Duodenal mucosa (tissue), 2 donors: ENCODE results near the gene CARMIL3.

Experiments
- H3K27ac ChIP-seq: one replicate; pipeline ENCODE4 v1.7.0; 2013; ENCODE audit warnings: low read depth, low read length
- H3K27me3 ChIP-seq, 2 donors: one replicate each; pipeline ENCODE4 v1.7.0; 2013; ENCODE audit warnings: low read length in 2 of 2, control low read depth in 1 of 2; ENCODE audit not compliant: insufficient read depth in 2 of 2, control insufficient read depth in 1 of 2
- H3K36me3 ChIP-seq, 2 donors: one replicate each; pipeline ENCODE4 v1.7.0; 2013; ENCODE audit warnings: low read length in 2 of 2, control low read depth in 1 of 2; ENCODE audit not compliant: insufficient read depth in 2 of 2, control insufficient read depth in 1 of 2
- H3K4me1 ChIP-seq, 2 donors: one replicate each; pipeline ENCODE4 v1.7.0; 2013; ENCODE audit warnings: low read length in 2 of 2, control low read depth in 1 of 2; ENCODE audit not compliant: insufficient read depth in 2 of 2, control insufficient read depth in 1 of 2
- H3K4me3 ChIP-seq, 2 donors: one replicate each; pipeline ENCODE4 v1.7.0; 2013; ENCODE audit warnings: low read length in 2 of 2, low read depth in 1 of 2
- H3K9ac ChIP-seq, 2 donors: one replicate each; pipeline ENCODE4 v1.7.0; 2013; ENCODE audit warnings: low read length in 2 of 2, low read depth in 1 of 2
- H3K9me3 ChIP-seq, 2 donors: one replicate each; pipeline ENCODE4 v1.7.0; 2013; ENCODE audit warnings: low read length in 2 of 2, control low read depth in 1 of 2; ENCODE audit not compliant: control insufficient read depth in 1 of 2

CARMIL3 gene

DNA sequence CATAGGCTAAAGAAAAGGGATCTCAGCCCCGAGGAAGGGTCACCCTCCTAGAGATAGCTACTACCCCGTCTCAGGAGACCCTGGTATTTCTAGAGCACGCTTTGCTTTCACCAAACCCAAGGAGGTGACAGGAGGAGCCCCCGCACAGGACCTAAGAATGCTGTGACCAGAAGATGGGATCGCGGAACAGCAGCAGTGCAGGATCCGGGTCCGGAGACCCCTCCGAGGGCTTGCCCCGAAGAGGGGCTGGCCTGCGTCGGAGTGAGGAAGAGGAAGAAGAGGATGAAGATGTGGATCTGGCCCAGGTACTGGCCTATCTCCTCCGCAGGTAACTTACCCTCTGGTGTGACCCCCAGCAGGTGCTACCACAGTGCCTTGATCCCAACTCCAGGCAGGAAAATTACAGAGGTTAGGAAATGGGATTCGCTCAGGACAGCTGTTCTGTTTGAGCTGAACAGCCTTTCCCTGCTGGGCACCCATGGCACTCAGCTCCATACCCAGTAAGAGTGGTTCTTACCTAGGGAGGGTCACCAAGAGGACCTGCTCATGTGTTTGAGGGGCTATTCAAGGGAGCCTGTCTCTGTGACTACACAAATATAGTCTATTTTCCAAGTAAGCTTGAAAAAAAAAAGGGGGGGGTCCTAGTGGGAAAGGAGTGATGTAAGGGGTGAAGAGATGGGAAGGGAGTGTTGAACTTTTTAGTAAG is 63.8 kb downstream of the CARMIL3 start:
- H3K36me3 ChIP-seq = peaks cover 25 to 34% of the 10 kb centered on the region in 2 donors
- peak overlapping the region; percentile 88 to 99 for H3K9ac ChIP-seq
- no peaks in the 10 kb centered on the region for H3K27me3 ChIP-seq
- no peaks in the 10 kb centered on the region for H3K9me3 ChIP-seq
- peaks cover 20 to 21% of the 10 kb centered on the region in 2 donors for H3K4me1 ChIP-seq
- peak overlapping the region; percentile 43 for H3K27ac ChIP-seq
- H3K4me3 ChIP-seq = peak overlapping the region; percentile 84 to 95

- no peaks in the 10 kb centered on the region for H3K9me3 ChIP-seq
- H3K36me3 ChIP-seq = peaks cover 32 to 41% of the 10 kb centered on the region in 2 donors
- H3K27ac ChIP-seq = no peak overlapping the region
- peaks cover 13 to 21% of the 10 kb centered on the region in 2 donors for H3K4me1 ChIP-seq
- peak overlapping the region; percentile 84 to 95 for H3K4me3 ChIP-seq
- H3K27me3 ChIP-seq = no peaks in the 10 kb centered on the region
- H3K9ac ChIP-seq = peak overlapping the region; percentile 88 to 99
Measured at GRCh38 chr14:24116128-24116814, 64.5 kb downstream of the CARMIL3 start.

GRCh38 chr14:24117179-24117578 is 65.4 kb downstream of the CARMIL3 start:
- H3K9ac ChIP-seq = no peak overlapping the region
- no peaks in the 10 kb centered on the region for H3K27me3 ChIP-seq
- H3K4me3 ChIP-seq = peak overlapping the region in 1 of 2 donors; percentile 84
- H3K27ac ChIP-seq = no peak overlapping the region
- no peaks in the 10 kb centered on the region for H3K9me3 ChIP-seq
- H3K4me1 ChIP-seq = peaks cover 13 to 21% of the 10 kb centered on the region in 2 donors
- H3K36me3 ChIP-seq = peaks cover 38 to 49% of the 10 kb centered on the region in 2 donors
